Activated CD4-positive, alpha-beta T cell treated with anti-CD3 and anti-CD28 coated beads for 4 hours (primary cell): ENCODE results near the gene MS4A10.
"Not testable (repeated sequence)": the region's sequence is repeated elsewhere in the genome, so short reads cannot be mapped to it uniquely, and the experiment has no call there.

Source experiments
- DNase-seq, 2 donors: peaks; one replicate each; pipeline ENCODE4 v3.0.0-alpha.2; 2020

Gene MS4A10

DNA sequence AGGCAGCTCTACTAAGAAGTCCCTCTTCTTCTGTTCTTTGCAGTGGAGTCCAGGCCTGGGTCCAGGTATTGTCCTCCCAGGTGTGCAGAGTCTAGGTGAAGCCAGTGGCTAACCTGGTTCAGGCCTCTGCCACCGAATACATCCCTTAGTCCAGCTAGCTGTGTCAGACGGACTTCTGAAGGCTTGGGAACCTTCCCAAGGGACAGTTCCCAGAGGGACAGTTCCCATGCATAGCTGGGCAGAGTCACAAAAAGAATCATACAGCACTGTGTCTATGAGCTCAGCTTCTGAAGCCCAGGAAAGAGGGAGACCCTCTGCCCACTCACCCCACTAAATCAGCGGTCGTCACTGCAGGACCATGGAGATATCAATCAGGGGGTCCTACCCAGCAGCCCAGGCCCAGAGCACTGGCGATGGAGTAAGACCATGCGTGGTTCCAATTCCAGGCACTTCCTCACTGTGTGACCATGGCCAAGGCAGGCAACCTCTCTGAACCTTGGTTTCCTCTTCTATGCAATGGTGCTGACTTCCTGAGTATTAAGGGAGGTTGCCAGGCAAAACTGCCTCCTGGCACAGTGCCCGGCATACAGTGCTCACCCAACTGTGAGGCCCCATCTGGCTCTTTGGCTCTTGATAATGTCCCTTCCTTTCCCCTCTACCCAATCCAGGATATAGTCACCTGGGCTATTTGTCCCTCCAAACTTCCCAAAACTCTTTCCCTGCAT, 3.4 kb downstream of the MS4A10 start:
- no peak for DNase-seq

- no peak for DNase-seq
These were observed 5.6 kb downstream of the MS4A10 start for GRCh38 chr11:60790726-60791125.

DNA sequence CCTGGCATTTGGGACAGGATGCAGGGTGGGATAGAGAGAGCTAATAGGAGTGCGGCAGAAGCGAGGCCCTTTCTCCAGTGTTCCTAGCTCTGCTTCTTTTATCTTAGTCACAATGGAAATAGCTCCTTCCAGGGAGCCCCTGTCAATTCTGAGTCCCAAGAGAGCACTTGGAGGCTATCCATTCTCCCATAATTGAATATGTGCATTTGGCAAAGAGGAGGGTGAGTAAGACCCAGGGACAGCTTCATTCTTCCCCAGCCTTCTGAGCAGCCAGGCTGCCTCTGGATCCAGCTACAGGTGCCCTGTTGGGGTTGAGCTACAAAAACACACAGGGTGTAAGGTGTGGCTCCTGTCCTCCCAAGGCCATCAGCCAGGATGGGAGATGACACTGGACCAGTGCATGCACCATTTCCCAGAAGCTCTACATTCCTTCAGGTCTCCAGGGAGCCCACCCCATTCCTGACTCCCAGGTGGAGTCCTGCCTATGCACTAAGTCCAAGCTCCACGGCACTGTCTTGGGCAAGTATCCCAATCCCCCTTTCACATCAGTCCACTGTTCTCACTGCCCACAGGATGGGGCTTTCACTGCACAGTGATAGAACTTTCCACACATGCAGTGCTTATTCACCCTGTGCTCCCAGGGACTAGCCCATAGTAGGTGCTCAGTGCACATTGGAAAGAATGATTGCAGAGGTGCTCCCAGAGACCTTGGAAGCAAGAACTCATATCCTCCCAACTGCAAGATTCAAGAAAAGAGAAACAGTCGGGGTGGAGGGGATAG, 6.2 kb downstream of the MS4A10 start:
- no peak for DNase-seq

GRCh38 chr11:60792521-60792920, 7.4 kb downstream of the MS4A10 start:
- DNase-seq, result no peak

GRCh38 chr11:60795291-60795690, 10.2 kb downstream of the MS4A10 start:
- DNase-seq, result no peak

- no peak for DNase-seq
These were observed 12.9 kb downstream of the MS4A10 start for GRCh38 chr11:60797846-60798630.

- DNase-seq, result no peak
These were observed 13.5 kb downstream of the MS4A10 start for GRCh38 chr11:60798631-60799030.

- DNase-seq, result no peak
These were observed 16.1 kb downstream of the MS4A10 start for GRCh38 chr11:60801194-60801593.

- no peak for DNase-seq
These were observed 18.3 kb downstream of the MS4A10 start for GRCh38 chr11:60803273-60803936.

GRCh38 chr11:60809249-60809648, 24.1 kb downstream of the MS4A10 start:
- no peak for DNase-seq

DNA sequence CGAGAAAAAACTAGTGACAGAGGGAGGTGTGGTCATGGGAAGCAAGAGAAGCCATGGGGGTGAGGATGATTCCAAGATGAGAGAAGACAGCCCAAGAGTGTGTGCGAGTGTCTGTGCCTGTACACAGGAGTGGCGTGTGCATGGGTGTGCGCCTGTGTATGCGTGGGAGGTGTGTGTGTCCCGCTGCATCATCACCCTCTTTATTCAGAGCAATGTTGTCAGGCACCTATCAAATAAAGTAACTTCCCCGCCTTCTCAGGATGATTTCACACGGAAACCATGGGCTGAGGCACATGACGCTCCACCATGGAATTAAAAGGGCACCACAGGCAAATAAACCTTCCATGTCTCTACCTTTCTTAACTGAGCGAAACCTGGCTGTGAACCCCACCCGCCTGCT, 24.6 kb downstream of the MS4A10 start:
- DNase-seq, result no peak

- no peak for DNase-seq
These were observed 25.0 kb downstream of the MS4A10 start for GRCh38 chr11:60810151-60810550.

DNA sequence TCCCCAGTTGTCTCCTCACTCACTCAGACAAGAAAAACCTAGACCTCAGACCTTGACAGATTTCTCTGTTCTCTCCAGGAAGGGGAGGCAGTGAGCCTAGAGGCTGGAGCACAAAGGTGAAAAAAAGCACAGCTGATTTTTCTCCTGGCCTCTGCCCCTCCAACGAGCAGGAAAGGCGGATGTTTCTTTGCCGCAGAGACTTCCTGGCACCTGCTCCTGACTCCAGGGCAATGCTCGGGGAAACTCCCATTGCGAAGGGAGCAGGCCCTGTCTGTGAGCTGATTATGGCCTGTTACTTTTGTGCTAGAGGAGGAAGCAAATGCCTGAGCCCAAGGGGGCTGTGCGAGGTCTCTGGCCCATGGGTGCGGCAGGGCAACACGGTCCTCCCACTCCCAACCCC, 25.4 kb downstream of the MS4A10 start:
- no peak for DNase-seq

- DNase-seq, result no peak
These were observed 28.2 kb downstream of the MS4A10 start for GRCh38 chr11:60813324-60813723.

- no peak for DNase-seq
These were observed 29.0 kb downstream of the MS4A10 start for GRCh38 chr11:60814112-60814511.

GRCh38 chr11:60816590-60817157, 31.5 kb downstream of the MS4A10 start:
- no peak for DNase-seq

GRCh38 chr11:60818057-60818456, 32.9 kb downstream of the MS4A10 start:
- no peak for DNase-seq

DNA sequence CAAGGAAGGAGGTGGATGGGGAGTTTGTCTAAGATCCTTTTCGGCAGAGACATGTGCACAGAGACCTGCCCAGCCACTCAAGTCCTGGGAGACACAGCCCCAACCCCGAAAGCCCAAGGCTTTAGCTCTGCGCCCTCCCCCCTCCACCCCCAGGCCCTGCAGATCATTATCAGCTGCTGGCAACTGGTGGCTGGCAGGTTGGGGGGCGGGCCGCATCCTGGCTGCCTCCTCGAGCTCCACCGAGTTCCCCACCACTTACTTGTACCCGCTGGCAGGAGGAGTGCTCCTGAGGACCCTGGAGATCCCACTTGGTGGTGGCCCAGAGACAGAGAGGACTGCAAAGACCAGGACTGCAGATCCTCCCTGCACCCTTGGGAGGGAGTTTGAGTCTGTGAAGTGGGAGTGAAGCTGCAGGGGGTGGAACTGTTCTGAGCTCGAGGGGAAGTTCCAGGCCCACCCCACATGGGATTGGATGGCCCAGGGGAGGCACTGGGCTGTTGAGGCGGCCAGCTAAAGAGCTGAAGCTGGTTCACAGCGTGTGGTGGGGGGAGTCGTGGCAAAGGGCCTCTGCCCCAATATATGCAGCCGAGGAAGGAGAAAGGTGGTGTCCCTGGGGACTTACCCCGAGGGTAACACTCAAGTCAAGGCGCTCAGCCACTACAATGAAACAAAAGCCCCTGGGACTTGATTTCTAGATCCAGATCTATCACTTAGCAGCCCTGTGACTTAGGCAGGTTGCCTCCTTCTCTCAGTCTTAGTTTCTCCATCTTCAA, 36.9 kb downstream of the MS4A10 start:
- no peak for DNase-seq

DNA sequence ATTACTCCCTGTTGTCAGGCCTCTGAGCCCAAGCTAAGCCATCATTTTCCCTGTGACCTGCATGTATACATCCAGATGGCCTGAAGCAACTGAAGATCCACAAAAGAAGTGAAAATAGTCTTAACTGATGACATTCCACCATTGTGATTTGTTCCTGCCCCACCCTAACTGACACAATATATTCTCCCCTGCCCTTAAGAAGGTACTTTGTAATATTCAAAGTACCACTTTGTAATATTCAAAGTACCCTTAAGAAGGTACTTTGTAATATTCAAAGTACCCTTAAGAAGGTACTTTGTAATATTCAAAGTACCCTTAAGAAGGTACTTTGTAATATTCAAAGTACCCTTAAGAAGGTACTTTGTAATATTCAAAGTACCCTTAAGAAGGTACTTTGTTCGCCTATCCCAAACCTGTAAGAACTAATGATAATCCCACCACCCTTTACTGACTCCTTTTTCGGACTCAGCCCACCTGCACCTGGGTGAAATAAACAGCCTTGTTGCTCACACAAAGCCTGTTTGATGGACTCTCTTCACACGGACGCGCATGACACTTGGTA, 38.7 kb downstream of the MS4A10 start:
- not testable (repeated sequence) for DNase-seq

DNA sequence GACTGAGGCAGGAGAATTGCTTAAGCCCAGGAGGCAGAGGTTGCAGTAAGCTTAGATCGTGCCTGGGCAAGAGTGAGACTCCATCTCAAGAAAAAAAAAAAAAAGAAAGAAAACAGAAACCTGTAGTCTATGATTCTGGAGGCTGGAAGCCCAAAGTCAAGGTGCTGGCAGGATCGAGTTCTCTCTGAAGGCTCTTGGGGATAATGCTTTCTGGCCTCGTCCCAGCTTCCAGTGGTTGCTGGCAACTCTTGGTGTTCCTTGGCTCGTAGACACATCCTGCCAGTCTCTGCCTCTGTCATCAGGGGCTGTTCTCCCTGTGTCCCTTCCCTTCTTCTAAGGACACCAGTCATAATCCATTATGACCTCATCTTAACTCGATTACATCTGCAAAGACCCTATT, 40.0 kb downstream of the MS4A10 start:
- DNase-seq, result no peak

- DNase-seq, result no peak
These were observed 40.7 kb downstream of the MS4A10 start for GRCh38 chr11:60825790-60826189.
